NCI-H1092 treated with DMSO at 0.1 percent for 48 hours (cell line): Measurements from ENCODE around the gene TCTA.

Source experiments
- DNase-seq: peaks from one replicate; lab custom pipeline; 2025; lab: John Stamatoyannopoulos, UW

TCTA gene

DNA sequence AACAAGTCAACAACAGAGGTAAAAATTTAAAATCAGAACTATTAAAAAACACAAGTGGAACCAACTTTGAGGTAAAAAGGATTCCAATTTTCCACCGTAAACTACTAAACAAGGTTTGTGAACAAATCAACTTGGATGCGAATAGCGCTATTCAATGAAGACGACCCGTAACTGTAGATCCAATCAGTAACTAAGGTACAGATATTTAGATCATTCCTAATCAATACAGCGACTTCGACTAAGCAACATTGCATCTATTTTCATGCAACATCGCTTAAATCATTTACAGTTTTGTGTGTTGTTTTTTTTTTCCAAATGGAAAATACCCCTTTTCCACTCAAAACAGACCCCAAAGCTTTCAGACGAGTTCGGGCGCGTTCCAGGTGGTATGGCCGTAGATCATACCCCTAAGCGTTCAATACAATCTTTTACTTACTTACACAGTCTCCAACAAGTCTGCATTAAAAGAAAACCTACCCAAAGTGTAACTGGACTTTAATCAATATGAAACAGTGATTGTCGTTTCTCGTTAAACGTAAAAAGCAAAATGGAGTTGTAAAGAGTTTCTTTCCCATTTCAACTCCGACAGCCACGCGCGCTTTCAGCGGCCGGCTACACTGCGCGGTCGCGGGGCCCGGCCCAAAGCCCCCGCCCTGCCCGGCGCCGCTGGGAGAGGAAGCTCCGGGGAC lies 1.2 kb upstream of the TCTA start:
- no peak for DNase-seq

- no peak for DNase-seq
These were observed 672 bp upstream of the TCTA start for GRCh38 chr3:49411535-49411967.

DNA sequence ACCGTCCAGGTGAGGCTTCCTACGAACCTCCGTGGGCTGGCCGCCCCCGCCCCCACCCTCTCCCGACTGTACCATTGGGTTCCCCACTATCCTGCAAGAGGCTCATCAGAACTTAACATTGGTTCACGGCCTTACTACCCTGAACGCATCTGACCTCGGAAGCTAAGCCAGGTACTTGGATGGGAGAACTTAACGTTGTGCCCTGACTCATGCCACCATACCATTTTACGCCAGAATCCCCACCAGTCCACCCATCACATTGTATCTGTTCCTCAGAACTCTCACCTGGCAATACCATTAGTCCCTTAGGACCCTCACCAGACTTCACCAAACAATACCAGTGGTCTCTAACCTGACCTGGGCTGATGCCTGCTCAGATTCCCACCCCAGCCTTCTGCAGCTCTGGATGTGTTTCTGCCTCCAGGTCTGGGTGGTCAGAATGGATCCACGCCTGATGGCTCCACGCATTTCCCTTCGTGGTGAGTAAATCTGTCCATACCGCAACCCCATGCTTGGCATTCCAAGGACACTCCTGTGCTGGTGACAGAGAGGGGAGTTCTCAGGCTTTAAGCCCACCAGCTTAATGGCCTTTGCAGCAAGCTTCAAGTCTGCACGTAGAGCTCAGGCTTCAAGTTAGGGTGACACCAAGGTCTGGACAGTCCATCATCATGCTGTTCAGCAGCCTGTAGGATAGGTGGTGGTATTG lies 562 bp downstream of the TCTA start:
- no peak for DNase-seq

- no peak for DNase-seq
These were observed 1.1 kb downstream of the TCTA start for GRCh38 chr3:49413338-49413734.

DNA sequence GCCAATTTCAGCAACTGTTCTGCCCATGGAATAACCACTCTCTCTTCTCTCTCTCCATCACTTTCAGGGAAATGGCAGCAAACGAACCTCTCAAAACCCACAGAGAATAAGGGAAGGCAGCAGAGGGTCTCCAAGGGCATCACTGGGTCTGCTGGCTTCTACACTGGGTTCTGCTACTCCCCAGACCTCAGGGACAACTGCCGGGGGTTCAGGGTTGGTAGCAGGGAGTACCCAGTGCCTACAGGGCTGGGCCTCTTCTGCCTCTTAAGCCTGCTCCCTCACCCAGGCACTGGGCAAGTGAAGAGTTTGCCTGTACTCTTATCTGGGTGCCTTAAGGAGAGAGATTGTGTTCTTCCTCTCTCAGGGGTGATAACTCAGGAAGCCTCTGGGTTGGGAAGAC lies 2.5 kb downstream of the TCTA start:
- no peak for DNase-seq

DNA sequence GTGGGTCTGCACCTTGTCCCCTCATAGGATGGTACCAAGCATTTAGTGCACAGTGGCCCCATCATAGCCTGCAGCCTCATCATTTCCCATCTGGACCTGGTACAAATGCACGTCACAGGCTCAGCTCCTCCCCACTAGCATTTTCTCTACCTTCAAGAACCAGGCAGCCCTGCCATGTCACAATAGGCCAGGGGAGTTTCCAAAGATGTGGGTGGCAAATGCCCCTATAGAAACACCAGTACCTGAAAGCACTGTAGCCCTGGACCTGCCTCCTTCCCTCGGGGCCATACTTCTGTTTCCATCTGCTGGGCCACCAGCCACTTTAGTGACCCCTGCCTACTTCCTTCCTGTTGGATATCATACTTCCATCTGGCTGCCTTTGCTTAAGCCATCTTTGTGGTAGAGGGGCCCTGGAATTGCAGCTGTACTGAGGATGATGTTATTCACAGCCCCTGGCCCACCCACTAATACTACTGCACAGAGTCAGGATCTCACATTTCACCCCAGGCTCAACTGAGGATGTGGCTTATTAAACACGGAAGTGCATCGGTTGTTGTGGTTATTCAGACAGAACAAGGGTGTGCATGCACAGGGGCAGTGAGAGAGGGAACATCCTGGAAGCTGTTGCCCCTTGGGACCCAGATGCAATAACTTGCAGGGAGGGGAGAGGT lies 3.8 kb downstream of the TCTA start:
- DNase-seq: no peak

DNA sequence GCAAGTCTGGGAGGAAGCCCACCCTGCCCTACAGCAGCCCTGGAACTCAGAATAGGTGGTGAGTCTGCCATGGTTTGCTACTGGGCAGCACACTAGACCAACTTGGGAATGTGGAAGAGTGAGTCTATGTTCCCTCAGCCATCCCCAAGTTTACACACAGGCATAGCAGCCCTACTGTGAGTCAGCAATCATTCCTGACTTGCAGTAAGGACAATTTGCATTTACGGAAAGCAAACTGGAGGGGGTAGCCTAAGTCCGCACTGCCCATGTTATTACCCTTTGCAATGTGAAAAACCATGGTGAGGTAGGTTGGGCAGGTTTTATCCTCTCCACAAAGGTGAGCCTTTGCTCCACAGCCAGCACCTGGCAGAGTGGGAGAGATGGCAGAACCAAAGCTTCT lies 4.6 kb downstream of the TCTA start:
- DNase-seq: no peak

DNA sequence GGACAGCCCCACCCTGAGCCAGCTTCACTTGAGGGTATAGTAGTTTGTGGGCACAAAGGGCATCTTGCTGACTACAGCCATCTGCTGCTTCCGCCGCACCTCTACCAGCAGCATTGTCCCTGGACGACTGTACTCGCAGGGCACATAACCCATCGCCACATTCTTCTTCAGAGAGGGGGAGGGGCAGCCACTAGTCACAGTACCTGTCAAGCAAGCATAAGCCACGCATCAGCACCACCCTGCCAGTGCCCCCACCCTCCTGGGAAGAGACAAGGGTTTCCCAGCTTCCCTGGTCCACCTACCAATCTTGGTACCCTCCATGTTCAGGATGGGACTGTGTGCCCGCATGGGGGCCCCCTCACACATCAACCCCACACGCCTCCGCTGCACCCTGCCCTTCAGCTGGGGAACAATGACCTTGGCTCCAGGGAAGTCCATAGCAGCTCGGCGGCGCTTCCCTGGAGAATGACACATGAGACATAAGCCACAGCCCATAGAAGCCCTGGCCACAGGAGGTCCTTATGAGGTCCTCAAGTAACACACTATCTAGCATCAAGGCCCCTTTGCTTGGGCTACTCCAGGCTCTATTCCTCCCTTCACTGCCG lies 5.4 kb downstream of the TCTA start:
- no peak for DNase-seq

- no peak for DNase-seq
These were observed 9.7 kb downstream of the TCTA start for GRCh38 chr3:49421890-49422378.

GRCh38 chr3:49422379-49423248 lies 10.4 kb downstream of the TCTA start, which contains the start of gene AMT:
Gene AMT (minus strand): TSS chr3:49422473. CDS start chr3:49422450, 23 bp downstream.
- no peak for DNase-seq

DNA sequence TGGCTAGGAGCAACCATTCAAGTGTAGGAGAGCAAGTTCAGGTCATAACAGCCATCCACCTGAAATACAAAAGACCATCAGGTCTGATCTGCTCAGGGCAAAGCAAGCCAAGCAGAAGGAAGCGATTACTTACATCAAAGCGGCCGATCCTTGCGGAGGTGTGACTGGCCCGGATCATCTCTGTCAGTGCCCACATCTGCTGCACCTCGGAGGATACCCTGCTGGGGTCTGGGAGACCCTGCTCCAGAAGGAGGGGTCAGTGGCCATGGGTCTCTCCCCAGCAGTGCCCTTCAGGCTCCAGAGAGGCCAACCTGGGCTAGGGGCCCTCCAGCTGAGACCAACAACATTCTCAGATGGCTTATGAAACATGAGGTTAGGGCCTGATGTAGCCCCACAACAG lies 12.6 kb downstream of the TCTA start:
- DNase-seq: no peak

GRCh38 chr3:49427586-49427985 lies 15.4 kb downstream of the TCTA start:
- DNase-seq: no peak

- no peak for DNase-seq
These were observed 16.5 kb downstream of the TCTA start for GRCh38 chr3:49428752-49429080.

DNA sequence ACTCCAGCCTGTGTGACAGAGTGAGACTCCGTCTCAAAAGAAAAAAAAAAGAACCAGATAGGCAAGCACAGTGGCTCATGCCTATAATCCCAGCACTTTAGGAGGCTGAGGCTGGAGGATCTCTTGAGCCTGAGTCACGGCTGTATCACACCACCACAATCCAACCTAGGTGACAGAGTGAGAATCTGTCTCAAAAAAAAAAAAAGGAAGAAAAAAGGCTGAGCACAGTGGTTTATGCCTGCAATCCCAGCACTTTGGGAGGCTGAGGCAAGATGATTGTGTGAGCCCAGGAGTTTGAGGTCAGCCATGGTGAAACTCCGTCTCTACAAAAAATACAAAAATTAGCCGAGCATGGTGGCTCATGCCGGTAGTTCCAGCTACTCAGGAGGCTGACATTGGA lies 22.5 kb downstream of the TCTA start:
- DNase-seq: no peak

DNA sequence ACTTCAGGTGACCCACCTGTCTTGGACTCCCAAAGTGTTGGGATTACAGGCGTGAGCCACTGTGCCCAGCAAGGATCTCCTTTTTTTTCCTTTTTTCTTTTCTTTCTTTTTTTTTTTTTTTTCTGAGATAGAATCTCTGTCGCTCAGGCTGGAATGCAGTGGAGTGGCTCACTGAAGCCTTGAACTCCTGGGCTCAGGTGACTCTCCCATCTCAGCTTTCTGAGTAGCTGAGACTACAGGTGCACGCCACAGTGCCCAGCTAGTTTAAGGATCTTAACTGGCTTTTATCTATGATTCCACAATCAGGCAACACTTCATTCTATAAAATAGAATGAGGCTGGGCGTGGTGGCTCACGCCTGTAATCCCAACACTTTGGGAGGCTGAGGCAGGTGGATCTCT lies 33.2 kb downstream of the TCTA start:
- no peak for DNase-seq

GRCh38 chr3:49453621-49454020 lies 41.4 kb downstream of the TCTA start:
- no peak for DNase-seq

- no peak for DNase-seq
These were observed 42.2 kb downstream of the TCTA start for GRCh38 chr3:49454458-49454857.

DNA sequence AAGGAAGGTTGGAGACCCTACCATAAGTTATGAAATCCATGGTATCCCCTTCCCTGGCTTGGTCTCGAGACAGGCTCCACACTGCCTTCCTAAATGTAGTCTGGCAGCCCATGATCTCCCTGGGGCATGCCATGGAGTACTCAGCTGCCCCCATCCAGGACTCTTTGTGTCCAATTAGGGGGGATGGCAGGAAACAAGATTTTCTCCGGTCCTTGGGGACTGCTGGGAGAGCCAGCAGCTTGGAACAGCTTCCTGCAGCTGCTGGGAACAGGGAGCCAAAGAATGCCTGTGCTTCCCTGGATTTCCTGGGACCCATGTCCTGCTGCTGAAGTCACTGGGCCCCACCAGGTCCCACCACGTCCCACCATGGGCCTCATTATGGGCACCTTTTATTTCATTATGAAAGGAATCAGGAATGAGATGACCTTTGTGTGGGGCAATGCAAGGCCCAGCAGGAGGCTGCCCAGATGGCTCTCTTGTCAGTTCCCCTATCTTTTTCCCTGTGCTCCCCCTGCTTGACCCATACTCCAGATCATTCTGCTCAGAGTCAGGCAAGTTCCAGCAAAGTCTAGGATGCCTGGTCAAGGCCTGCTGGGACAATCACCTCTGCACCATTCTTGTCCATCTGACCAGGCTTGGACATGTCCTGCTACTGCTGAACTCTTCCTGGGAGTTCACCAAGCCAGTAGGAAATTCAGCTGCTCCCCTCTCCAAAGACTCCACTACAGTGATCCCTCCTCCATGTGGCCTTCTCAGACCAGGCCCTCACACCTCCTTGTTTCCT lies 42.9 kb downstream of the TCTA start:
- DNase-seq: no peak

- DNase-seq: no peak
These were observed 44.2 kb downstream of the TCTA start for GRCh38 chr3:49456466-49456865.

DNA sequence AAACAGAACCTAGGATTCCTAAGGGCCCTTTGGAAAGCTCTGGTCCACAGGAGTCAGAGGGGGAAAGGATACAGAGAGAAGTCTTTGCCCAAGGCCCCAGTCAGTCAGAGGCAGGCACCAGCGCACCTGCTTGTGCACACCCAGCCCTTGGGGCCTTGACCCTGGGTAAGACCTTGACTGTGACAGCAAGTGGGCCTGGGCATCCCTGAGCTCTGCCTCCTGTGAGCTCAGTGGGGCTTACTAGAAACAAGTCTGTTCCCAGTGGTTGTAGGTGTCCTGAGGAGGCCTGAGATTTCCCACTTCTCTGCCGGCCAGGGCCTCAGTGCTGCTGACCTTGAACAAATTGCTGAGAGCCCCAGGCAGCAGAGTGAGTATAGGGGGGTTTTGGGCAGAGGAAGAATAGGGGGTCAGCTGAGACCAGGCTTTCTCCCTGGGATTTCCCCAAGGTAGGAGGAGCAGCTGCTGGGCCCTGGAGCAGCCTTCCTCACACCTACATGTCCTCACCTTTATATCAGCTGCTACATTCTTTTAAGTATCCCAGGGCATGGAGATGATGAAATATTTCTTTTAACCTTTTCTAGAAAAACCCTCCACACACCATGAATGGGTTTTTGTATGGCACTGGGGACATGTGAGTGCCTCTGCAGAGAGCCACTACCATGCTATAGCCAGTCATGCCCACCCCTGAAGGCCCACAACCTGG lies 48.1 kb downstream of the TCTA start:
- DNase-seq: no peak
